D721Med (cell line): Measurements from ENCODE around the gene SEL1L3.

Source experiments
- DNase-seq: peaks from one replicate; pipeline ENCODE4 v3.0.0; 2011; ENCODE audit warnings: low spot score; ENCODE audit not compliant: insufficient read length
- FAIRE-seq: peaks from 2 replicates; lab custom pipeline; 2011; peaks lifted over from hg19 to GRCh38; lab: Jason Lieb, UNC
- TF ChIP-seq, protein P1 (sequence below): IDR thresholded peaks from 2 replicates; pipeline ENCODE4 v1.5.1; 2012; ENCODE audit warnings: mild to moderate bottlenecking, control low read depth; ENCODE audit not compliant: insufficient read depth; ENCODE audit errors: missing control alignments

The SEL1L3 gene

DNA sequence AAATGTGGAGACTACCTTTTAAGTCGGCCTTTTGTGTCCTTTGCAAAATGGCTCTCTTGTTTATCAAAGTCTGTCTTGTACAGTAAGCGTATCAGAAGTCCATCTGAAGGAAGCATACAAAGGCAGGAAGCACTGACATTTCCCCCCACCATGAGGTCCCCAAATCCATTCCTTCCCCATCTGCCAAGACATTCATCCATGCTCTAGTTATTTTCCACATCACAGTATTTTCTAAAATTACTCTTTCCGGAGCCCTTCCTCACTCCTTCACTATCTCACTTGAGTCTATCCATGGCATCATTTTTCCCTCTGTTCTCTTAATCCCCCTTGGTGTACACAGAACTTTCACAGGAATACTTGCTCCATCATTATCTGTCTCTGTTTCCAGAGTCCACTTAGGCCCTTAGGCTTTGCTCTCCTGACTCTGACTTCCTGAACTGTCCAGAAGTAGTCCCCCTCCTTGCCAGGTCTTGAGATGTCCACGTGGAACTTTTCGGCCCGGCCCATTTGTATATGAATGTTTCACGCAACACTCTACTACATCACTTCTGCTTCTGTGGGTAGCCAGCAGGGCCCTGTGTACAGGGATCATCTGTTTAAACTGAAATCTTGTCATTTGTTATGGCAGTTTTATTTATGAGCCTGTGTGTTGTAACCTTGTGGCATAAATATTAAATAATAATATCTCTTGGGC, 2.1 kb downstream of the SEL1L3 start:
- DNase-seq (no peak), FAIRE-seq (peak; percentile 69)
- TF ChIP-seq, protein P1, sequence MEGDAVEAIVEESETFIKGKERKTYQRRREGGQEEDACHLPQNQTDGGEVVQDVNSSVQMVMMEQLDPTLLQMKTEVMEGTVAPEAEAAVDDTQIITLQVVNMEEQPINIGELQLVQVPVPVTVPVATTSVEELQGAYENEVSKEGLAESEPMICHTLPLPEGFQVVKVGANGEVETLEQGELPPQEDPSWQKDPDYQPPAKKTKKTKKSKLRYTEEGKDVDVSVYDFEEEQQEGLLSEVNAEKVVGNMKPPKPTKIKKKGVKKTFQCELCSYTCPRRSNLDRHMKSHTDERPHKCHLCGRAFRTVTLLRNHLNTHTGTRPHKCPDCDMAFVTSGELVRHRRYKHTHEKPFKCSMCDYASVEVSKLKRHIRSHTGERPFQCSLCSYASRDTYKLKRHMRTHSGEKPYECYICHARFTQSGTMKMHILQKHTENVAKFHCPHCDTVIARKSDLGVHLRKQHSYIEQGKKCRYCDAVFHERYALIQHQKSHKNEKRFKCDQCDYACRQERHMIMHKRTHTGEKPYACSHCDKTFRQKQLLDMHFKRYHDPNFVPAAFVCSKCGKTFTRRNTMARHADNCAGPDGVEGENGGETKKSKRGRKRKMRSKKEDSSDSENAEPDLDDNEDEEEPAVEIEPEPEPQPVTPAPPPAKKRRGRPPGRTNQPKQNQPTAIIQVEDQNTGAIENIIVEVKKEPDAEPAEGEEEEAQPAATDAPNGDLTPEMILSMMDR: no peak

DNA sequence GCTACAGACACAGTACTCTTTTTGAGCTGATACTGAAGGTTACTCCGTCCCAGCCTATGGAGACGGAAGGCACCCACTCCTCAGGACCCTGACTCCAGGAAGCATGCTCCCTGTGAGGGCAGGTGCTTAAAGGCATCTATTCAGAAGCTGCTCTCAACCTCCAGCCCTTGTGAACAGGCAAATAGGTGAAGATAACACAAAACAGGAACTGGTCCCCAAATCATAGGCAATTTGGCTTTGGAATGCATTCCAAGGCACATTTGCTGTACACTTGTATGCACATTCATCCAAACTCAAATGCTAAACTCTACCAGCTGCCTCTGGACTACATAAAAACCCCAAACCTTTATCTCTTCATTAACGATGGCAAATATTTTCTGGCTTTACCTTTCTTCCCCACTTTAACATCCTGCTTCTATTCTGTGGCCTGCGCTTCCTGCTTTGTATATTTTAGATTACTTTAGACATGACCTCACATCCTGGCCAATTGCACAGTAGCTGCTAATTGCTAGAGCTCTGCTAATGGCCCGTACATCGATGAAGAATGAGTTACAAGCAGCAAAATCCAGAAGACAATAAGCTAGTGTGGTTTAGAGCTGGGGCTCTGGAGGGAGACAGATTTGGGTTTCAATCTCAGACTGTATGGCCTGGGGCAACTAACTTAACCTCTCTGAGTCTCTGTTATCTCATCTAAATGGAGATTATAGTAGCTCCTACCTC, 3.2 kb downstream of the SEL1L3 start:
- no peak for FAIRE-seq
- no peak for DNase-seq
- TF ChIP-seq, protein P1: no peak

DNA sequence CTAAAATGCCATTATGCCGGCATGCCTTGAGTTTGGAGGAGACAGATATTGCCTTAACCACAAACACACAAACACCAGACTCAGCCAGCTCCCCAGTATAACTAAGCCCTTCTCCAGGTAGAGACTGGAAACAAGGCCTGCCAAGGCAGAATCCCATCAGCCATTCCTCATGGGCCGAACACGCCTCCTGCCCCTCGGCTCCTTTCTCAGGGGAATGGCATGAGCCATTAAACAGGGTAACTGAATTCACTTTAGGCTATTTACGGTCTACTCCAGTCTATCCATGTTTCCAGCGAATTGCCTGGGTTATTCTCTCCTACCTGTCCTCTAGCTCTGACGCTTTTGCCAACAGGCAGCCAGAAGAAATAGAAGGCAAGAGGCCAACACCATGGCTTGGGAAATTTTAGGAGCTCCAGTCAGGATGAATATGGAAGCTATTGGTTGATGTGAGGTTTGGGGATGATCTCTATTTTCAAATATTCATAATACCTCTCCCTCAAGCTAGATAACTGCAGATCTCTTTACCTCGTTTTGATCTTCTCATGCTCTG, 4.9 kb downstream of the SEL1L3 start:
- DNase-seq (no peak), FAIRE-seq (no peak)
- TF ChIP-seq, protein P1: no peak

DNA sequence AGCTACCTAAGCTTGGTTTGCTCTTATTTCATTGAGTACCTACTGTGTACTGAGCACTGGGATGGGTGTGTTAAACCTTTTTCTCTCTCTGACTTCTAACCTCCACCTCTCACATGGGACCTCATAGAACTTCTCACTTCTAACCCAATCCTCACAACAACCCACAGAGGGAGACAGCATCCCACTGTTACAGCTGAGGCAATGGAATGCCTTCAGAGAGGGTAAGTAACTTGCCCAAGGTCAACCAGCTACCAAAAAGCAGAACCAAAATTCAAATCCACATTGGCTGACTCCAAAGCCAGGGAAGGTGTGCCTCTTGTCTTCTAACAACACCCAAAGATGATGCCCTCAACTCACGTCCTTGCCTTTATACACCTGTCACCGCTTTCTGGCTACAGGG, 5.4 kb downstream of the SEL1L3 start:
- DNase-seq (no peak), FAIRE-seq (no peak)
- TF ChIP-seq, protein P1: no peak

DNA sequence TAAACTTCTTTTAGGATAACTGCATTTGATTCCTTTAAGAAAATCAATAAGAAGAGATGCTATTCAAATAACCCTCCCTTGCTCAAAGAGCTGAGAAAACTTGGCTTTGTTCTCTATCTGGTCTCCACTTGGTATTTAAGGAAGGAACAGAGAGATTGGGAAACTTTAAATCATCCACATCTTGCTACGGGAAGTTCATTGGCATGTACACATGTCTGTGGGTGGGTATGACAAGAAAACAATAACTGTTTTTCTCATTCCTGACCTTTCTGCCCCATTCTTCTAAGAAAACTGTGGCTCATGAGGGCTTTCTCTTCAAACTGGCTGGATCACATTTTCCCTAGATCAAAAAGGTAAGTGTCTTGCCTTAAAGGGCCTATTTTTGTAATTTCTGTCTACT, 6.0 kb downstream of the SEL1L3 start:
- DNase-seq (no peak), FAIRE-seq (no peak)
- TF ChIP-seq, protein P1: no peak

DNA sequence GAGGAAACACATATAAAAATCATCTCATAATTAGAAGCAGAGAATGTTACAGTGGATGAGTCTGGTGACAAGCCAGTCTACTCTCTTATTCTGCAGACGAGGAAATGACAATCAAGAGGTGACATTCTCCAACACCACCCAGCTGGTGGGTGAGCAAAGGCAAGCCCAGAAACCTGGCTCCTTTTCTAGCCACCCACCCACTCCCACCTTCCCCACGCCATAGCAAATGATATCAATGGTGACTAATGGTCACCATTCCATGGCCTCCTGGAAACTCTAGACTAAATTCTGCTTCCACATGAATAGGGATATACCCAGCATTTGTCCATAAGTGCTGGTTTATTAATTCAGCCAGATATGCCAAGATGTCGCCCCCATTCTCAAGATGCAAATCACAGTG, 10.7 kb downstream of the SEL1L3 start:
- TF ChIP-seq, protein P1: no peak
- FAIRE-seq (no peak), DNase-seq (no peak)

DNA sequence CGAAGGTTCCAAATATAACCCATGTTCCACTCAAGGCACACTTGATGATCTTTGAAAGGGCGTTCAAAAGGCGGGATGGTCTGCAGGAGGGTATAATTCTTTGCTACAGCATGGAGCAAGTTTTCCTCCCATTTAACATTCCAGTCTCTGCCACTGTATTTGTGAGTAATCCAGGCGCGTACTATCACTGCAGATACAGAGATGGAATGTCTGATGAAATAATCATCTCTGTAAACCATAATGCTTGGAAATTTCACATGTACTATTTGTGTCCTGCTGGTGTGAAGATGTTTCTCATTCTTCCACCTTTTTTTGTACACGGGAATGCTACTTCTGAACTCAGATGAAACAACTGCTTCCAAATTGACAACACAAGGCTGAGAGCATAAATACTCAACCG, 15.5 kb downstream of the SEL1L3 start:
- FAIRE-seq: no peak
- TF ChIP-seq, protein P1: no peak
- DNase-seq: no peak
